HG03342 (cell line): ENCODE results near the gene TEP1.
"Not testable (repeated sequence)": the region's sequence is repeated elsewhere in the genome, so short reads cannot be mapped to it uniquely, and the experiment has no call there.

ENCODE experiments used
- ATAC-seq: cut with Tn5 transposase; IDR thresholded peaks from one replicate; pipeline ENCODE4 v1.9.1; 2021; ENCODE audit warnings: mild to moderate bottlenecking, moderate library complexity; ENCODE audit not compliant: unreplicated experiment

TEP1 gene

GRCh38 chr14:20391505-20391904, 21.8 kb downstream of the TEP1 start:
- ATAC-seq: no peak

- ATAC-seq: no peak
These were observed 25.1 kb downstream of the TEP1 start for GRCh38 chr14:20388159-20388558.

- no peak for ATAC-seq
These were observed 25.7 kb downstream of the TEP1 start for GRCh38 chr14:20387576-20387975.

- ATAC-seq: no peak
These were observed 26.9 kb downstream of the TEP1 start for GRCh38 chr14:20386276-20386855.

GRCh38 chr14:20384886-20385285, 28.4 kb downstream of the TEP1 start:
- ATAC-seq: no peak

- ATAC-seq: no peak
These were observed 29.0 kb downstream of the TEP1 start for GRCh38 chr14:20384321-20384720.

- no peak for ATAC-seq
These were observed 29.7 kb downstream of the TEP1 start for GRCh38 chr14:20383636-20384035.

- no peak for ATAC-seq
These were observed 30.3 kb downstream of the TEP1 start for GRCh38 chr14:20383032-20383431.

GRCh38 chr14:20382526-20382925, 30.8 kb downstream of the TEP1 start:
- ATAC-seq: no peak

GRCh38 chr14:20381341-20381740, 32.0 kb downstream of the TEP1 start:
- no peak for ATAC-seq

- ATAC-seq: no peak
These were observed 32.6 kb downstream of the TEP1 start for GRCh38 chr14:20380681-20381080.

- ATAC-seq: no peak
These were observed 33.6 kb downstream of the TEP1 start for GRCh38 chr14:20379743-20380142.

- ATAC-seq: no peak
These were observed 36.1 kb downstream of the TEP1 start for GRCh38 chr14:20377171-20377570.

- ATAC-seq: no peak
These were observed 37.2 kb downstream of the TEP1 start for GRCh38 chr14:20376071-20376588.

- ATAC-seq: no peak
These were observed 37.8 kb downstream of the TEP1 start for GRCh38 chr14:20375471-20375870.

- ATAC-seq: no peak
These were observed 40.5 kb downstream of the TEP1 start for GRCh38 chr14:20372796-20373195.

GRCh38 chr14:20365928-20366327, 47.4 kb downstream of the TEP1 start:
- ATAC-seq: no peak

- not testable (repeated sequence) for ATAC-seq
These were observed 54.8 kb downstream of the TEP1 start for GRCh38 chr14:20358474-20358873.

GRCh38 chr14:20356422-20356821, 56.9 kb downstream of the TEP1 start:
- ATAC-seq: no peak

- no peak for ATAC-seq
These were observed 62.4 kb downstream of the TEP1 start for GRCh38 chr14:20350860-20351259.

- no peak for ATAC-seq
These were observed 63.0 kb downstream of the TEP1 start for GRCh38 chr14:20350282-20350681.

- no peak for ATAC-seq
These were observed 65.6 kb downstream of the TEP1 start for GRCh38 chr14:20347747-20348146.

GRCh38 chr14:20346713-20347112, 66.6 kb downstream of the TEP1 start:
- ATAC-seq: no peak
